Activated T-helper 1 cell treated with Interleukin-2 at 50 U/mL for 16 hours (primary cell): Measurements from ENCODE around the gene AGAP1.

Experiments
- DNase-seq: peaks from one replicate; pipeline ENCODE4 v3.0.0-alpha.2; 2020; ENCODE audit warnings: low read depth

The AGAP1 gene

GRCh38 chr2:235638541-235639427 lies 144.9 kb downstream of the AGAP1 start:
- DNase-seq, result no peak

GRCh38 chr2:235639428-235639773 lies 145.6 kb downstream of the AGAP1 start:
- DNase-seq, result no peak

GRCh38 chr2:235639885-235640284 lies 146.0 kb downstream of the AGAP1 start:
- no peak for DNase-seq

GRCh38 chr2:235640377-235640776 lies 146.5 kb downstream of the AGAP1 start:
- DNase-seq, result no peak

GRCh38 chr2:235640926-235641723 lies 147.3 kb downstream of the AGAP1 start:
- no peak for DNase-seq

DNA sequence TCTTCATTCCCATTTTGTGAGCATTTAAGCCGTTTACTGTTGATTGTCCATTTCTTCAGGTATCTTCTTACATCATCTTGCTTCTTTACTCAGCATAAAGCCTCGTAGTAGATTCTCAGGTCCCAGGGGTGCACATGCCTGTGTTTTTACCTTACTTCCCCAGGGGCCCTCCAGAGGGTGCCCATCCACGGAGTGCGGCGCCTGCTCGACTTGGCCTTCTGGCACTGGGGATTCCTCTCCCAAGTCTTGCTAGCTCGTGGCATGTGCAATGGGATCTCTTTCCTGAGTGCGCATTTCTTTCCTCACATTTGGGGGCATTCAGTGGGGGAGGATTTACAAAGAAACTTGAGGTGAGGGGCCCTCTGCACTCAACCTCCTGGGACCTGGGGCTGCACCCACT lies 148.1 kb downstream of the AGAP1 start:
- no peak for DNase-seq

GRCh38 chr2:235642446-235643098 lies 148.7 kb downstream of the AGAP1 start:
- DNase-seq, result no peak

DNA sequence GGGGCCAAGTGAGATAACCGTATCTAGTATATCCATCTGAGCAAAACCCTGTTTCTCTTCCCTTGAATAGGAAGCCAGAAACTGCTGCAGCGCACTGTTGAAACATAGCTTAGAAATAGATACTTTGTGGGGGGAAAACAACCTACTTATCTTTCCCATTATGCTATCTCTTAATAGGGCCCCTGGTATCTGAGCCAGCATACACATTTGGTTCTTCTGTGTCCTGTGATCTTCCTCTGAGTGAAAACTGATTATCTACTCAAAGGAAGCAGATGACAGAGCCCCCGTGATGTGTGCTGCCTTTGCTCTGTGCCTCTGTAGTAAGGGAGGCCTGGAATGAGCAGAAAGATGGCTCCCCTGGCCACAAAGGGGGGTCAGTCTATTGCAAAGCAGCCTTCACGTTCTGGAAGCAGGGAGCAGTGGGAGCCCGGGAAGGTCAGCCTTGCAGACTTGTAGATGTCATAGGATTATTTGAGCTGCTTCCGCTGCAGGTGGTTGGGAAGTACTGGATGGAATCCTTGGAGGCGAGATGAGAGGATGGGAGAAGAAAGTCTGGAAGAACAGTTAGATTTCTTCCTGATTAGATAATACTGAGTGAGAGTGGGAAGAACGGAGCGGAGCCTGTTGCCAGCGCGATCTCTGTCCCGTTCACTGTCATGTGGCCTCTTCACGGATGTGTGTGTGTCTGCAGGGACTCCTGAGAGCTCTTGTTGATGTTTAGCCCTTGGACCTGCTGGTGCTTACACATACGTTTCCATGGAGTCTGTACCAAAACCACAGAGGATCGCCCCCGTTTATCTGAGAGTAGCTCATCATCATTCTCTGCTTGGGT lies 150.1 kb downstream of the AGAP1 start:
- DNase-seq, result no peak

DNA sequence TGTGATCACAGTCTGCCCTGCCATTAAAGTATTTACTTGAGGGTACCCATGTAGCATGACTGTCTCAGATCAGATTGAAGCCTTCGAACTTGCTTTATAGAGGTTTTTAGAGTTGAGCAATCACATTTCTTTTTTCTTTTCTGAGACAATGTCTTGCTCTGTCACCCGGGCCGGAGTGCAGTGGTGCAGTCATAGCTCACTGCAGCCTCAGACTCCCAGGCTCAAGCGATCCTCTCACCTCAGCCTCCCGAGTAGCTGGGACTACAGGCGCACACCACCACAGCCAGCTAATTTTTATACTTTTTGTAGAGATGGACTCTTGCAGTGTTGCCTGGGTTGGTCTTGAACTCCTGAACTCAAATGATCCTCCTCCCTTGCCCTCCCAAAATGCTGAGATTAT lies 153.4 kb downstream of the AGAP1 start:
- DNase-seq, result no peak

GRCh38 chr2:235647877-235648276 lies 154.0 kb downstream of the AGAP1 start:
- DNase-seq, result no peak

- no peak for DNase-seq
Observed at GRCh38 chr2:235649418-235649817, 155.6 kb downstream of the AGAP1 start.

DNA sequence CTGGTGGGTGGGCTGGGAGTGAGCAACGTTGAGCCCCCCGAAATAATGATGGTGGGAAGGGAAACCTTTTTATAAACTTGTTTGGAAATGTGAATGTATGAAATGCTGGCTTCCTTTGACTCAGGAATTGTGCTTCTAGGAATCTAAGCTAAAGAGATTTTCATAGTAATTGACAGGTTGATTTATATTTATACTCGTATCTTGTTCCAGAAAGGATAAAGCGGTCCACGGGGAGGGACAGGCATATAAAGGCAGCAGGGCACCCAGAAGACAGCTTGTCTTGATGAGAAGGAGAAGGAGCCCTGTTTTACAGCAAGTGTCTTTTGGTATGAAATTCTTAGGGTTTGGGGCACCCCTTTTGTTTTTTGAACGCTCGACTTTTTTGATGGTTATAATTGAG lies 157.8 kb downstream of the AGAP1 start:
- no peak for DNase-seq

- DNase-seq, result no peak
Observed at GRCh38 chr2:235654103-235654813, 160.4 kb downstream of the AGAP1 start.

DNA sequence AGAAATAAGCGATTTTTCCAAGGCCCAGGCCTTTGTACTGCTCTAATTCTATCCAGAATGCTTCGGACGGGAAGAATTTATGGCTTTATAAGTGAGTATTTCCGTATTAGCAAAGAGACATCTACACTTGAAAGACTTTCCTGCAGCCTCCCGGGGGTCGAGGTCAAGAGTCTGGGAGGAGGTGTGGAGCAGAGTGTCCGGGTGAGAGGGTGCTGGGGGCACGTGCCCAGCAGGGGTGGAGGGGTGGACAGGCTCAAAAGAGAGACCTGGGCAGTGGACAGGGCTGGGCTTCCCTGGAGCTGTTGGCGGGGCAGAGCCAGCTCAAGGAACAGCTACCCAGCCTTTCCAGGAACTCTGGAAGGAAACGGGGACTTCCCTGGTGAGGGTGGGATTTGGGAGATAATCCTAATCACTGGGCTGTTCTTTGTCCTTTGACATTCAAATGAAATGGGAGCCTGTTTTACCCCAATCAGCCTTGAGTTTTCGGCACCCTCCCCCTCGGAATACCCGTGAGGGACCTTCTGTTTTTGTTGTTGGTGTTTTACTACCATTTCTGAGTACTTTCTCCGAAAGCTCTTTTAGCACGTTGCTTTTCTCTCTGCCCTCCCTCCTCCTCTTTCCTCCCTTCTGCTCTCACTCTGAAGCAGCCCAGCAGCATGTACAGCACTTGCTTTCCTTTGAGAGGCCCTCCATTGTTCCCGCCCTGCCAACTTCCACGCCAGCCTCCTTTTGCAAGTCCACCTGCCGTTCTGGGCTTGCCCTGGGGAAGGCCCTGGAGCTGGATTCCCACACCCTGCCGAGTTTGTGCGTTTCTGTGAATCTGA lies 164.7 kb downstream of the AGAP1 start:
- no peak for DNase-seq

GRCh38 chr2:235659767-235660322 lies 166.0 kb downstream of the AGAP1 start:
- no peak for DNase-seq

DNA sequence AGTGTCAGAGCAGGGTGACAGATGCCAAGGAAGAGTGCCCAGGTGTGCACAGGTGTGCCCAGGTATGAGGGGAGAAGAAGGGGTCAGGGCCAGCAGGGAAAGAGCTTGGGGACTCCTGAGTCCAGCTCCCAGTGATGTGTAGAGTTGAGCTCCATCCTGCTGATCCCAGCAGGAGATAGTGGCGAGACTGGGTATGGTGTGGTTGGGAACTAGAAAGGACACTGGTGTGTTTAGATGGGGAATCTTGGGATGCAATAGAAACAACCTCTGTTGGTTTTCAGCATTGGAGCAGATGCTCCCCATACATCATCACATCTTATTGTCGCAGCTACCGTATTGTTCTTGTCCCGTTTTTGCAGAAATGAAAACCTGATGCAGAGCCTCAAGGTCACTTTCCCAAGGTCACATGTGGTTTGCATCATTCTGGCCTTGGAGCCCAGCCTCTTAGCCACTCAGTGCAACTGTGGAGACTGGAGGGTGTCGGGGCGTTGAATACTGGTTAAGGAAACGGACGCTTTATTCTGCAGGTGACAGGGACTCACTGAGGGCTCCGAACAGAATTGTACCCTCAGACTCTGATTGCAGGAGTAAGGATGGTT lies 166.7 kb downstream of the AGAP1 start:
- DNase-seq, result no peak

GRCh38 chr2:235661167-235661937 lies 167.5 kb downstream of the AGAP1 start:
- no peak for DNase-seq

GRCh38 chr2:235661952-235662351 lies 168.1 kb downstream of the AGAP1 start:
- no peak for DNase-seq

DNA sequence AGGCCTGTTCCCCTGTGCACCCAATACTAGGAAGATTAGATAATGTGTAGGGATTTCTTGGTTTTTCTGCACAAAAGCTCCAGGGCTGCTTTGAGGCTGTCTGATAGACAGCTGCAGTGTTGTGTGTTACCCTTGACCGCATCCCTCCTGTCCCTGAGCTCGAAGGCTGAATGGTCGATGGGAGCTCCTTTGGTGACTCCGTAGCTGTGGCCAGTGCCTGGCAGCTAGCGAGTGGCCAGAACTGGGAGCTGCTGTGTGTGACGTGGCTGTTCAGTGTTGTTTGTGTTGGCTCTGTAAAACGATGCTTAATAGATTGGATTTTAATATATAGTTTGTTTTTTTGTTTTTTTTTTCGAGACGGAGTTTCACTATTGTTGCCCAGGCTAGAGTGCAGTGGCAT lies 170.0 kb downstream of the AGAP1 start:
- DNase-seq, result no peak
